ENCODE data around the gene ELOA. TPM values are rescaled to one million over a fixed set of nuclear protein-coding genes. Genes with fewer than 3 reads are reported as not detected.
"Not testable (repeated sequence)": the region's sequence is repeated elsewhere in the genome, so short reads cannot be mapped to it uniquely, and the experiment has no call there.

The ELOA gene
- total RNA-seq, 2 experiments from 2014 or later, result 27.0 to 27.7 TPM

- H3K27me3 Mint-ChIP-seq, result no peaks in the 10 kb centered on the region
- H3K27ac Mint-ChIP-seq, result peak overlapping the region; percentile 16
- DNase-seq, result no peak
Observed at GRCh38 chr1:23801876-23802275, 58.6 kb downstream of the ELOA start.

GRCh38 chr1:23802809-23803342, 59.6 kb downstream of the ELOA start:
- not testable (repeated sequence) for H3K36me3 Mint-ChIP-seq; DNase-seq; H3K4me3 Mint-ChIP-seq; H3K27me3 Mint-ChIP-seq; H3K9me3 Mint-ChIP-seq; H3K27ac Mint-ChIP-seq; ATAC-seq (ENCODE audit: low read depth)
- POLR2A ChIA-PET, result interaction anchor here (0.8 to 3.9 kb wide), 2 partner anchors 11 to 156 kb away, joined by 3 to 50 read pairs; partner anchors contain the start of gene LYPLA2
- peaks cover 23% of the 10 kb centered on the region for H3K4me1 Mint-ChIP-seq

More at GRCh38 chr1:23801876-23802275, 58.6 kb downstream of the ELOA start:
- ATAC-seq (ENCODE audit: low read depth), result no peak
- Mint-ChIP-seq H3K9me3 (no peaks in the 10 kb centered on the region), H3K36me3 (no peaks in the 10 kb centered on the region), H3K4me1 (peaks cover 17% of the 10 kb centered on the region), H3K4me3 (peak overlapping the region; percentile 45)
- POLR2A ChIA-PET, result interaction anchor here (0.9 to 3.9 kb wide), 7 partner anchors 8 to 158 kb away, joined by 3 to 50 read pairs (median 8); partner anchors contain the start of genes HMGCL, LYPLA2, PITHD1 and PNRC2

GRCh38 chr1:23803674-23804073, 60.4 kb downstream of the ELOA start:
- no peak for ATAC-seq (ENCODE audit: low read depth)
- Mint-ChIP-seq H3K4me1 (peaks cover 22% of the 10 kb centered on the region), H3K27ac (no peak overlapping the region)

GRCh38 chr1:23804183-23804835, 61.0 kb downstream of the ELOA start:
- H3K27me3 Mint-ChIP-seq, result no peaks in the 10 kb centered on the region
- peaks cover 16% of the 10 kb centered on the region for H3K4me1 Mint-ChIP-seq
- H3K9me3 Mint-ChIP-seq, result no peaks in the 10 kb centered on the region
- H3K36me3 Mint-ChIP-seq, result peaks cover 3% of the 10 kb centered on the region
- DNase-seq (no peak), ATAC-seq (ENCODE audit: low read depth) (no peak)
- no peak overlapping the region for H3K4me3 Mint-ChIP-seq
- no peak overlapping the region for H3K27ac Mint-ChIP-seq
- POLR2A ChIA-PET, result no interaction called here

More at GRCh38 chr1:23803674-23804073, 60.4 kb downstream of the ELOA start:
- no peak for DNase-seq
- POLR2A ChIA-PET, result interaction anchor here (0.8 kb wide), 1 partner anchor 155 kb away, joined by 3 read pairs; no protein-coding TSS in a partner anchor
- Mint-ChIP-seq H3K4me3 (no peak overlapping the region), H3K9me3 (no peaks in the 10 kb centered on the region), H3K36me3 (peaks cover 3% of the 10 kb centered on the region), H3K27me3 (no peaks in the 10 kb centered on the region)

- ATAC-seq (ENCODE audit: low read depth) (no peak), DNase-seq (no peak)
- peaks cover 19% of the 10 kb centered on the region for H3K4me1 Mint-ChIP-seq
- H3K27me3 Mint-ChIP-seq, result no peaks in the 10 kb centered on the region
- H3K27ac Mint-ChIP-seq, result peak overlapping the region; percentile 3
- no peaks in the 10 kb centered on the region for H3K9me3 Mint-ChIP-seq
- peak overlapping the region; percentile 1 for H3K4me3 Mint-ChIP-seq
- H3K36me3 Mint-ChIP-seq, result peaks cover 3% of the 10 kb centered on the region
- POLR2A ChIA-PET, result interaction anchor here (0.6 kb wide), 1 partner anchor 38 kb away, joined by 3 read pairs; no protein-coding TSS in a partner anchor
Observed at GRCh38 chr1:23805025-23805424, 61.8 kb downstream of the ELOA start.

GRCh38 chr1:23806280-23806679, 63.0 kb downstream of the ELOA start:
- no peaks in the 10 kb centered on the region for H3K9me3 Mint-ChIP-seq
- no peaks in the 10 kb centered on the region for H3K27me3 Mint-ChIP-seq
- H3K4me1 Mint-ChIP-seq, result peaks cover 20% of the 10 kb centered on the region
- H3K36me3 Mint-ChIP-seq, result peaks cover 6% of the 10 kb centered on the region
- ATAC-seq (ENCODE audit: low read depth) (no peak), DNase-seq (no peak)
- no peak overlapping the region for H3K27ac Mint-ChIP-seq
- H3K4me3 Mint-ChIP-seq, result no peak overlapping the region
- POLR2A ChIA-PET, result interaction anchor here (1.1 kb wide), 1 partner anchor 28 kb away, joined by 4 read pairs; the partner anchor contains the start of gene PITHD1

- DNase-seq (no peak), ATAC-seq (ENCODE audit: low read depth) (no peak)
- Mint-ChIP-seq H3K36me3 (peaks cover 6% of the 10 kb centered on the region), H3K4me3 (no peak overlapping the region), H3K27me3 (no peaks in the 10 kb centered on the region), H3K27ac (peak overlapping the region; percentile 4), H3K4me1 (peaks cover 17% of the 10 kb centered on the region), H3K9me3 (no peaks in the 10 kb centered on the region)
- POLR2A ChIA-PET, result interaction anchor here (0.8 to 4.7 kb wide), 5 partner anchors 8 to 694 kb away, joined by 3 to 18 read pairs (median 4); partner anchors contain the start of genes HMGCL and PITHD1
Observed at GRCh38 chr1:23807453-23807852, 64.2 kb downstream of the ELOA start.

- H3K9me3 Mint-ChIP-seq, result no peaks in the 10 kb centered on the region
- no peaks in the 10 kb centered on the region for H3K27me3 Mint-ChIP-seq
- POLR2A ChIA-PET, result interaction anchor here (0.7 to 4.7 kb wide), 4 partner anchors 9 to 107 kb away, joined by 3 to 18 read pairs (median 9); partner anchors contain the start of genes GALE and HMGCL
- no peak overlapping the region for H3K27ac Mint-ChIP-seq
- no peak overlapping the region for H3K4me3 Mint-ChIP-seq
- peak; percentile 84 for DNase-seq
- H3K4me1 Mint-ChIP-seq, result peaks cover 17% of the 10 kb centered on the region
- peak; percentile 88 for ATAC-seq (ENCODE audit: low read depth)
- peaks cover 6% of the 10 kb centered on the region for H3K36me3 Mint-ChIP-seq
Observed at GRCh38 chr1:23809751-23810171, 66.5 kb downstream of the ELOA start.

GRCh38 chr1:23810818-23811540, 67.7 kb downstream of the ELOA start:
- Mint-ChIP-seq H3K36me3 (peaks cover 6% of the 10 kb centered on the region), H3K27me3 (no peaks in the 10 kb centered on the region), H3K27ac (peak overlapping the region; percentile 11), H3K9me3 (no peaks in the 10 kb centered on the region), H3K4me1 (peaks cover 17% of the 10 kb centered on the region), H3K4me3 (no peak overlapping the region)
- POLR2A ChIA-PET, result interaction anchor here (1.0 to 4.7 kb wide), 4 partner anchors 10 to 148 kb away, joined by 4 to 18 read pairs (median 9); partner anchors contain the start of genes GALE, HMGCL and PNRC2
- ATAC-seq (ENCODE audit: low read depth), result peak; percentile 46
- peak; percentile 44 for DNase-seq

Other genes with a start within 250 kb of the ELOA start
- 10 to 100 TPM; 44.2 to 45.1 TPM for gene E2F2, start 212.2 kb upstream of the ELOA start, total RNA-seq
- 10 to 100 TPM; 44.0 to 51.1 TPM for gene ID3, start 184.0 kb upstream of the ELOA start, total RNA-seq
- gene RPL11, start 51.7 kb upstream of the ELOA start, total RNA-seq, result 1,000 to 10,000 TPM; 1,289 to 1,405 TPM
- 10 to 100 TPM; 64.0 to 64.5 TPM for gene PITHD1, start 34.9 kb downstream of the ELOA start, total RNA-seq
- gene LYPLA2, start 47.7 kb downstream of the ELOA start, total RNA-seq, result 10 to 100 TPM; 67.0 to 82.5 TPM
- gene GALE, start 57.3 kb downstream of the ELOA start, total RNA-seq, result 10 to 100 TPM; 18.6 to 19.4 TPM
- 10 to 100 TPM; 35.4 to 37.2 TPM for gene HMGCL, start 82.0 kb downstream of the ELOA start, total RNA-seq
- 10 to 100 TPM; 17.2 to 19.6 TPM for gene FUCA1, start 124.8 kb downstream of the ELOA start, total RNA-seq
- gene CNR2, start 169.9 kb downstream of the ELOA start, total RNA-seq, result 1 to 10 TPM; 2.0 TPM
- 100 to 1,000 TPM; 188 to 200 TPM for gene PNRC2, start 216.4 kb downstream of the ELOA start, total RNA-seq
- 100 to 1,000 TPM; 202 to 223 TPM for gene SRSF10, start 236.9 kb downstream of the ELOA start, total RNA-seq